A549 treated with Hydrocortisone at 1 μM for 4 hours (cell line): ENCODE results near the gene CETP. TPM values are rescaled to one million over a fixed set of nuclear protein-coding genes. Genes with fewer than 3 reads are reported as not detected.

Source experiments
- total RNA-seq: library from RNA; stranded (reverse); fragments of 200-300 nt; extraction: Qiagen RNA extraction; gene quantifications from 5 replicates; pipeline ENCODE4 v1.2.3, GENCODE V29; 2022

The CETP gene, protein sequence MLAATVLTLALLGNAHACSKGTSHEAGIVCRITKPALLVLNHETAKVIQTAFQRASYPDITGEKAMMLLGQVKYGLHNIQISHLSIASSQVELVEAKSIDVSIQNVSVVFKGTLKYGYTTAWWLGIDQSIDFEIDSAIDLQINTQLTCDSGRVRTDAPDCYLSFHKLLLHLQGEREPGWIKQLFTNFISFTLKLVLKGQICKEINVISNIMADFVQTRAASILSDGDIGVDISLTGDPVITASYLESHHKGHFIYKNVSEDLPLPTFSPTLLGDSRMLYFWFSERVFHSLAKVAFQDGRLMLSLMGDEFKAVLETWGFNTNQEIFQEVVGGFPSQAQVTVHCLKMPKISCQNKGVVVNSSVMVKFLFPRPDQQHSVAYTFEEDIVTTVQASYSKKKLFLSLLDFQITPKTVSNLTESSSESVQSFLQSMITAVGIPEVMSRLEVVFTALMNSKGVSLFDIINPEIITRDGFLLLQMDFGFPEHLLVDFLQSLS
- total RNA-seq: not detected in 5 replicates

DNA sequence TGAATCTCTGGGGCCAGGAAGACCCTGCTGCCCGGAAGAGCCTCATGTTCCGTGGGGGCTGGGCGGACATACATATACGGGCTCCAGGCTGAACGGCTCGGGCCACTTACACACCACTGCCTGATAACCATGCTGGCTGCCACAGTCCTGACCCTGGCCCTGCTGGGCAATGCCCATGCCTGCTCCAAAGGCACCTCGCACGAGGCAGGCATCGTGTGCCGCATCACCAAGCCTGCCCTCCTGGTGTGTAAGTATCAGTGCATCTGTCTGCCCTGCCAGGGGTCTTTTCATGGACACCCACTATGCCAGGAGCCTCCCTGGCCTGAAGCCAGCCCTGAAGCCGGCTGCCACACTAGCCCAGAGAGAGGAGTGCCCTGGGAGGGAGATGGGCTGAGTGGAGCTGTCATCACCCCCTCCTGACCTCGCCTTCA is at the start of gene CETP:
TSS of gene CETP (plus strand) at position 100 of the 431 bp plus-strand sequence. CDS start at position 130, 30 bp downstream.

DNA sequence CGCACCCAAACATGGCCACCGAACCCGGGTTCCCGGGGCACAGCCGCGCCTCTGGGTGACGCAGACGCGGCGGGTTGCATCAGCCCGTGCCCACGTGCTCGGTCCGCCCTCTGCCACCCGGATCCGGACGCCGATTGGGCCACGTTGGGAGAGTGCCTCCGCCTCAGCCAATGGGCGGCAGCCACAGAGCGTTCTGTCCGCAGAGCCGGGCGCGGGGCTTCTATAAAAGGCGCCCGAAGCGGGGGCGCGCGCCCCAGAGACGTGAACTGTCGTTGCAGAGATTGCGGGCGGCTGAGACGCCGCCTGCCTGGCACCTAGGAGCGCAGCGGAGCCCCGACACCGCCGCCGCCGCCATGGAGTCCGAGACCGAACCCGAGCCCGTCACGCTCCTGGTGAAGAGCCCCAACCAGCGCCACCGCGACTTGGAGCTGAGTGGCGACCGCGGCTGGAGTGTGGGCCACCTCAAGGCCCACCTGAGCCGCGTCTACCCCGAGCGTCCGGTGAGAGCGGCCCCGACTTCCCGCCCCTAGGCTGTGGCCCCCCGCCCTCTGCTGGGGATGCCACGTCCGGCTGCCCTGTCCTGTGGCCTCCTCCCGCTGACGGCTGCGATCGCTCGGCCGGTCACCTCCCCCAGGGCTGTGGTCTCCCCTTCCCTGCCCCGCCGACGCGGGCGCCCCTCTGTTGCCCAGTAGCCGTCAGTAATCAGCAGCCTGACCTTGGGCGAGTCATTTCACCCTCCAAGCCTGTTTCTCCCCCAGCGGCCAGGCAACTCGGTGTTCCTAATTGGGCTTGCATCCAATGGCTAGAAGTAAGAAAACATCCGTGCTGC is 29.6 kb upstream of the CETP start, which contains the start of gene HERPUD1:
TSS of gene HERPUD1 (plus strand) at position 251 of the 829 bp plus-strand sequence. CDS start at position 354, 103 bp downstream.

DNA sequence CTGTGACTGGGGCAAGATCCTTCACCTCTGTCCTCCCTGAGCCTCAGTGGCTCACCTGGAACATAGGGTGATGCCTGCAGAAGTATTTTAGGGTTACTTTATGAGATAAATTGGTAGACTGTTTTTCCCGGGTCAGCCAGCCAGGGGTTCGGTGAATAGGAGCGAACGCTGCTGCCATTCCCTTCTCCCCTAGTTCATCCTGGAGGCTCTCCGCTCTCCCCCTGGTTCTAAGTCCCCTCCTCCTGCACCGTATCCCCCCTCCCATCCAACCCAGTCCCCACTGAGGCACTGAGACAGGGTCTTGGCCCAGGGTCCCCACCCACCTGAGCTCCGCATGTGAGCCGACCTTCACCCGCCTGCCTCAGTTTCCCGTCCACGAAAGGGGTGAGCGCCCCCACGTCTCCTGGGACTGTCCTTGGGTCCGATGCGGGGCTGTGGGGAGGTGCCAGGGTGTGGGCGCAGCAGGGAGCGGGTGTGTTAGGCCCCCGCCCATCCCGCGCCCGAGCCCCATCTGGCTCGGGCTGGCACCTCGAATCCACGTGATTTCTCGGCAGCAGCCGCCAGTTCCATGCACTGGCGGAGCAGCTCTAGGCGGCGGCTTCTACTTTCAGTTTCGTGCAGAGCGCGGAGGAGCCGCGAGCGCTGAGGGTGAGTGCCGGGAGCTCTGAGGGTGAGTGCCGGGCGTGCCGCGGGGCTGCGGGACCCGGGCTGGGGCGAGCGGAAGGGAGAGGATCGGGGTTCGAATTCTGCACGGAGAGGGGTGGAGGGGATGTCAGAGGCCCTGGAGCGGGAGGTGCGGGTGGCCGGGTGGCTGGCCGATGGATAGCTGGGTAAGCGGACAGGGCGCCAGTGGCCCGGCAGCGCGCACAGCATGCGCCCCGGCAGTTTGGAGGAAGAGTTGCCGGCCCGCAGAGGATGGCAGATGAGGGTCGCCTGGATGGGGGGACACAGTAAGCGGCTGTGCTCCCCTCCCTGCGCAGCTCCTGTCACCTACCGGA is 27.5 kb downstream of the CETP start, which contains the start of gene NLRC5:
TSS of gene NLRC5 (plus strand) at position 610 of the 998 bp plus-strand sequence. CDS start 31,156 bp downstream, outside the sequence.

Other genes with a start within 250 kb of the CETP start
- gene NUP93, start 231.8 kb upstream of the CETP start, total RNA-seq: 93.5 to 107 TPM (median 99.5 TPM) in 5 replicates
- 0.10 TPM in 1 of 5 replicates, not detected in the others for gene SLC12A3, start 96.7 kb upstream of the CETP start, total RNA-seq
- gene HERPUD1, start 29.8 kb upstream of the CETP start, total RNA-seq: 92.3 to 106 TPM (median 101 TPM) in 5 replicates
- 3.3 to 4.4 TPM (median 3.6 TPM) in 5 replicates for gene NLRC5, start 27.6 kb downstream of the CETP start, total RNA-seq
- 42.7 to 48.1 TPM (median 46.2 TPM) in 5 replicates for gene CPNE2, start 130.6 kb downstream of the CETP start, total RNA-seq
- 83.1 to 117 TPM (median 90.8 TPM) in 5 replicates for gene PSME3IP1, start 224.1 kb downstream of the CETP start, total RNA-seq
- gene RSPRY1, start 224.4 kb downstream of the CETP start, total RNA-seq: 31.1 to 52.7 TPM (median 36.9 TPM) in 5 replicates